GM12878 (cell line): Measurements from ENCODE around the gene CYP27A1. TPM values are rescaled to one million over a fixed set of nuclear protein-coding genes. Genes with fewer than 3 reads are reported as not detected.

Experiments
- ATAC-seq: fragments of 200-7000 bp; cut with Tn5 transposase; 3 replicates; pipeline ENCODE4 v1.9.1; 2020; ENCODE audit warnings: mild to moderate bottlenecking, moderate library complexity
- BruUV-seq: library from RNA; stranded (reverse); fragments of 400-500 nt; replicated peaks from 2 replicates; lab custom pipeline; 2021; lab: Mats Ljungman, UMichigan
- CTCF ChIA-PET: fragments of 300-600 bp; sonication (Branson Sonifier 250); formaldehyde crosslinking; extraction: SDS; loops from one replicate; lab custom pipeline; 2021; ENCODE audit warnings: inconsistent platforms; lab: Yijun Ruan, JAX
- POLR2A ChIA-PET: fragments of 350-600 bp; formaldehyde crosslinking; extraction: SDS; loops from one replicate; lab custom pipeline; 2021; ENCODE audit warnings: inconsistent platforms; lab: Charles Lee
- RAD21 ChIA-PET: fragments of 300-600 bp; sonication (Branson Sonifier 250); formaldehyde crosslinking; loops from one replicate; lab custom pipeline; 2023; ENCODE audit warnings: antibody characterized with exemption; ENCODE audit not compliant: unreplicated experiment; lab: Charles Lee
- SMC1A ChIA-PET: fragments of 300-600 bp; sonication (Branson Sonifier 250); formaldehyde crosslinking; loops from one replicate; lab custom pipeline; 2023; ENCODE audit not compliant: unreplicated experiment, uncharacterized antibody; lab: Charles Lee
- DNase-seq: peaks from one replicate; pipeline ENCODE4 v3.0.0-alpha.2; 2011; ENCODE audit warnings: low read depth, low spot score
- FAIRE-seq: peaks from 3 replicates; lab custom pipeline; 2011; peaks lifted over from hg19 to GRCh38; lab: Jason Lieb, UNC
- H2AFZ ChIP-seq: 2 replicates; pipeline ENCODE4 v1.6.0; 2011; ENCODE audit warnings: low read depth, low read length, control low read depth; ENCODE audit not compliant: control insufficient read depth
- H3K27ac ChIP-seq: 2 replicates; pipeline ENCODE4 v1.5.1; 2011; ENCODE audit warnings: control low read depth; ENCODE audit not compliant: control insufficient read depth, insufficient read depth
- H3K27me3 ChIP-seq, 2 experiments: replicated peaks in 1 of 2; 2 replicates each; pipeline versions ENCODE4 v1.6.0 to v1.6.1; 2011; ENCODE audit warnings: low read length in 1 of 2; ENCODE audit not compliant: control insufficient read depth in 2 of 2, insufficient read depth in 2 of 2
- H3K36me3 ChIP-seq, 2 experiments: 2 replicates each; pipeline ENCODE4 v1.5.1; 2011; ENCODE audit warnings: low read length in 1 of 2; ENCODE audit not compliant: control insufficient read depth in 2 of 2, insufficient read depth in 2 of 2
- H3K4me1 ChIP-seq: 2 replicates; pipeline ENCODE4 v1.6.1; 2011; ENCODE audit warnings: mild to moderate bottlenecking, low read length, moderate library complexity, mixed read lengths; ENCODE audit not compliant: control insufficient read depth, insufficient read depth
- H3K4me2 ChIP-seq: 2 replicates; pipeline ENCODE4 v1.6.0; 2011; ENCODE audit warnings: control low read depth; ENCODE audit not compliant: control insufficient read depth, insufficient read depth
- H3K4me3 ChIP-seq: fragments of 200-600 bp; sonication (generic); 2 replicates; pipeline ENCODE4 v1.5.1; 2016
- H3K79me2 ChIP-seq: 2 replicates; pipeline ENCODE4 v1.6.0; 2011; ENCODE audit warnings: low read length; ENCODE audit not compliant: control insufficient read depth, insufficient read depth
- H3K9ac ChIP-seq: 2 replicates; pipeline ENCODE4 v1.8.0; 2011; ENCODE audit warnings: low read length, control low read depth, mixed read lengths; ENCODE audit not compliant: control insufficient read depth, insufficient read depth
- H3K9me3 ChIP-seq: replicated peaks from 3 replicates; pipeline ENCODE4 v1.5.1; 2011; ENCODE audit warnings: mild to moderate bottlenecking, low read length; ENCODE audit not compliant: control insufficient read depth, insufficient read depth
- H4K20me1 ChIP-seq: 2 replicates; pipeline ENCODE4 v1.6.0; 2011; ENCODE audit not compliant: control insufficient read depth, insufficient read depth
- CHD4 ChIP-seq: fragments of 200-600 bp; sonication (generic); IDR thresholded peaks from 2 replicates; pipeline ENCODE4 v1.6.1; 2016; ENCODE audit warnings: mild to moderate bottlenecking
- ETV6 ChIP-seq, 2 experiments: fragments of 450-650 bp in 1 of 2; IDR thresholded peaks in 1 of 2; conservative IDR thresholded peaks in 1 of 2; 2 replicates each; pipeline ENCODE4 v1.6.1; 2014; ENCODE audit warnings: antibody characterized with exemption in 1 of 2, borderline replicate concordance in 1 of 2, low read depth in 1 of 2, mild to moderate bottlenecking in 1 of 2, moderate library complexity in 1 of 2
- FOS ChIP-seq: IDR thresholded peaks from 3 replicates; pipeline ENCODE4 v1.6.1; 2011; ENCODE audit warnings: borderline replicate concordance; ENCODE audit not compliant: insufficient read length; ENCODE audit errors: extremely low read depth
- GABPA ChIP-seq: IDR thresholded peaks from 2 replicates; pipeline ENCODE4 v1.6.1; 2014; ENCODE audit warnings: antibody characterized with exemption, low read depth, mild to moderate bottlenecking, inconsistent platforms
- MEF2A ChIP-seq: IDR thresholded peaks from 2 replicates; pipeline ENCODE4 v1.6.1; 2011; ENCODE audit warnings: low read depth, mild to moderate bottlenecking, low read length, moderate library complexity; ENCODE audit not compliant: insufficient read depth
- NFXL1 ChIP-seq: fragments of 450-650 bp; IDR thresholded peaks from 2 replicates; pipeline ENCODE4 v1.6.1; 2017; ENCODE audit warnings: antibody characterized with exemption, mild to moderate bottlenecking, borderline replicate concordance
- NRF1 ChIP-seq: conservative IDR thresholded peaks from 2 replicates; pipeline ENCODE4 v1.6.1; 2011; ENCODE audit warnings: mild to moderate bottlenecking, low read depth, low read length, improper control_type of control experiment
- RB1 ChIP-seq: fragments of 450-650 bp; formaldehyde crosslinking; IDR thresholded peaks from 2 replicates; pipeline ENCODE4 v1.6.1; 2017; ENCODE audit warnings: mild to moderate bottlenecking, borderline replicate concordance
- RUNX3 ChIP-seq: IDR thresholded peaks from 2 replicates; pipeline ENCODE4 v1.6.1; 2012; ENCODE audit warnings: low read length, inconsistent platforms
- SIX5 ChIP-seq: IDR thresholded peaks from 2 replicates; pipeline ENCODE4 v1.6.1; 2011; ENCODE audit warnings: mild to moderate bottlenecking, low read depth, low read length, moderate library complexity; ENCODE audit not compliant: severe bottlenecking
- SUZ12 ChIP-seq: fragments of 200-600 bp; sonication (generic); IDR thresholded peaks from one replicate; pipeline ENCODE4 v1.6.1; 2018; ENCODE audit warnings: antibody characterized with exemption, mild to moderate bottlenecking; ENCODE audit not compliant: unreplicated experiment
- ZBED1 ChIP-seq: IDR thresholded peaks from 2 replicates; pipeline ENCODE4 v1.6.1; 2016; ENCODE audit warnings: borderline replicate concordance
- ZNF217 ChIP-seq: fragments of 450-650 bp; IDR thresholded peaks from 2 replicates; pipeline ENCODE4 v1.6.1; 2017; ENCODE audit warnings: antibody characterized with exemption, mild to moderate bottlenecking
- WGBS: methylation state at CpG from one replicate; pipeline ENCODE4 v1.1.6; 2016; ENCODE audit warnings: low lambda C conversion rate; ENCODE audit not compliant: insufficient replicate concordance, insufficient coverage; ENCODE audit errors: missing lambda C conversion rate; 5-methylcytosine and 5-hydroxymethylcytosine counted together
- in situ Hi-C: fragments of 300-500 bp; cut with MboI; formaldehyde crosslinking; loops from 9 replicates; pipeline ENCODE4 v1.14.3; 2018; ENCODE audit warnings: mixed read lengths
- intact Hi-C: fragments of 100-400 bp; cut with micrococcal nuclease; formaldehyde crosslinking; loops from one replicate; pipeline ENCODE4 v1.14.2; 2022; ENCODE audit not compliant: unreplicated experiment
- polyA plus RNA-seq, 11 experiments: library from polyadenylated mRNA; depleted of rRNA in 4 of 11; unstranded in 6 of 11; stranded (reverse) in 5 of 11; fragments of >200 nt; fragmentation: Nextera tagmentation in 4 of 11; fragmentation: Illumina TruSeq in 1 of 11; extraction: Ambion mirVana in 4 of 11; extraction: Trizol in 1 of 11; gene quantifications; 1 replicate in 1 of 11; 2 replicates in 10 of 11; pipeline versions ENCODE4 v1.2.1 to v1.2.3, GENCODE V29; 2011 to 2016; ENCODE audit warnings: inconsistent platforms in 2 of 11, missing spikeins in 2 of 11, low read depth in 1 of 11
- total RNA-seq, 4 experiments: library from RNA; depleted of rRNA in 3 of 4; stranded (reverse); fragments of >200 nt in 3 of 4; fragmentation: Illumina TruSeq in 1 of 4; extraction: Trizol in 1 of 4; gene quantifications; 2 replicates each; pipeline versions ENCODE4 v1.2.1 to v1.2.3, GENCODE V29; 2013 to 2021
- TF ChIP-seq, protein P1 (sequence below): fragments of 450-650 bp; IDR thresholded peaks from 2 replicates; pipeline ENCODE4 v1.6.1; 2017; ENCODE audit warnings: low read depth, mild to moderate bottlenecking, moderate library complexity
- TF ChIP-seq, protein P2 (sequence below): IDR thresholded peaks from 2 replicates; pipeline ENCODE4 v1.6.1; 2012; ENCODE audit warnings: low read length, inconsistent platforms
- TF ChIP-seq, protein P3 (sequence below): fragments of 450-650 bp; formaldehyde crosslinking; IDR thresholded peaks from 2 replicates; pipeline ENCODE4 v1.4.0; 2020; ENCODE audit warnings: mild to moderate bottlenecking, moderate library complexity

CYP27A1 gene
- total and polyA plus RNA-seq, 10 of the 15 experiments (the other 5 are each of a cell fraction or from before 2014, with no cell fraction given): 0.11 to 0.72 (median 0.18) TPM; not detected in 2

DNA sequence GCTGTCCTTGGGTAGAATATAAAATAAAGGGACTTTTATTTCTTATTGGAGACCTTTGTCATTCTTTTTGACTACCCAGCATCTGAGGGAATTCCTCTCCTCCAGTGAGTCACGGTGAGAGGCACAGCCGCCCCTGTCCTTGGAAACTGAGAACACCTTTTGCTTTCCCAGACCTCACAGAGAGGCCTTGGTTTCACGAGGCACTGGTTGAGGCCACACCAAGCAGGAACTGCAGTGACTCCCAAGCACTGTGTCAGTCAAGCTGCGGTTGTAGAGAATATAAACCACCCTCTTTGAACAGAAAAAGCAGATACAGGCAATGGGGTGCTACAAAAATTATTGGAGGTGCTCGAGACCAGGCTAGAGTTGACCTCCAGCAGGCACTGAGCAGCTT, 33.3 kb downstream of the CYP27A1 start (continued):
- TF ChIP-seq, protein P1, sequence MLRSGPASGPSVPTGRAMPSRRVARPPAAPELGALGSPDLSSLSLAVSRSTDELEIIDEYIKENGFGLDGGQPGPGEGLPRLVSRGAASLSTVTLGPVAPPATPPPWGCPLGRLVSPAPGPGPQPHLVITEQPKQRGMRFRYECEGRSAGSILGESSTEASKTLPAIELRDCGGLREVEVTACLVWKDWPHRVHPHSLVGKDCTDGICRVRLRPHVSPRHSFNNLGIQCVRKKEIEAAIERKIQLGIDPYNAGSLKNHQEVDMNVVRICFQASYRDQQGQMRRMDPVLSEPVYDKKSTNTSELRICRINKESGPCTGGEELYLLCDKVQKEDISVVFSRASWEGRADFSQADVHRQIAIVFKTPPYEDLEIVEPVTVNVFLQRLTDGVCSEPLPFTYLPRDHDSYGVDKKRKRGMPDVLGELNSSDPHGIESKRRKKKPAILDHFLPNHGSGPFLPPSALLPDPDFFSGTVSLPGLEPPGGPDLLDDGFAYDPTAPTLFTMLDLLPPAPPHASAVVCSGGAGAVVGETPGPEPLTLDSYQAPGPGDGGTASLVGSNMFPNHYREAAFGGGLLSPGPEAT: no peak
- TF ChIP-seq CHD4: no peak
- no peak for TF ChIP-seq MEF2A

DNA sequence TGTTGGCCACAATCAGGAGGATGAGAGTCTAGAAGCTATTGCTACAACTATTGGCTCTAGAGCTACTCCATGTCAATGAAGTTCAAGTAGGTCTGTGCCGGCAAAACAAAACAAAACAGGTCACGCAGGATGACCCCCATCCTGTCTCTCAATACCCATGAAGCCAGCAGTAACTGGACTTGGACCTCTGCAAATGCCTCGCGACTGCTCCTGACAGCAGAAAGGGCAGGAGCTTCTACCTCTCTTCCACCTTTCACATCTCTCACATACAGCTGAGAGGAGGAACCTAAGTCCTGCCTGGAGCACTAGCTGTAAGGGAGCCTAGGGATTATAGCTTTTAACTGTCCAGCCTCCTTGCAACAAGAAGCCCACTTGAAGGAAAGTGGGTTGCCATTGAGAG, 33.7 kb downstream of the CYP27A1 start:
- Histone ChIP-seq H3K4me2 (no peak overlapping the region), H4K20me1 (no peaks in the 10 kb centered on the region), H2AFZ (no peak overlapping the region), H3K36me3 (no peaks in the 10 kb centered on the region), H3K79me2 (no peaks in the 10 kb centered on the region), H3K27me3 (no peaks in the 10 kb centered on the region; a peak in 1 of 4 replicates), H3K27ac (no peak overlapping the region), H3K9ac (no peak overlapping the region), H3K4me3 (no peak overlapping the region), H3K4me1 (no peaks in the 10 kb centered on the region), H3K9me3 (no peaks in the 10 kb centered on the region)
- ATAC-seq (no peak), FAIRE-seq (no peak), DNase-seq (no peak)
- RAD21 ChIA-PET: interaction anchor here (0.9 kb wide), 1 partner anchor 59 kb away, joined by 3 read pairs; no protein-coding TSS in a partner anchor
- 91% methylated on average over 4 of the region's 4 CpGs for WGBS
- SMC1A ChIA-PET: no interaction called here
- in situ Hi-C loops: no loop called here
- CTCF ChIA-PET: interaction anchor here (0.8 kb wide), 1 partner anchor 13 kb away, joined by 3 read pairs; no protein-coding TSS in a partner anchor
- POLR2A ChIA-PET: no interaction called here
- BruUV-seq: no TSS peak
- intact Hi-C loops: no loop called here
- TF ChIP-seq, protein P2, sequence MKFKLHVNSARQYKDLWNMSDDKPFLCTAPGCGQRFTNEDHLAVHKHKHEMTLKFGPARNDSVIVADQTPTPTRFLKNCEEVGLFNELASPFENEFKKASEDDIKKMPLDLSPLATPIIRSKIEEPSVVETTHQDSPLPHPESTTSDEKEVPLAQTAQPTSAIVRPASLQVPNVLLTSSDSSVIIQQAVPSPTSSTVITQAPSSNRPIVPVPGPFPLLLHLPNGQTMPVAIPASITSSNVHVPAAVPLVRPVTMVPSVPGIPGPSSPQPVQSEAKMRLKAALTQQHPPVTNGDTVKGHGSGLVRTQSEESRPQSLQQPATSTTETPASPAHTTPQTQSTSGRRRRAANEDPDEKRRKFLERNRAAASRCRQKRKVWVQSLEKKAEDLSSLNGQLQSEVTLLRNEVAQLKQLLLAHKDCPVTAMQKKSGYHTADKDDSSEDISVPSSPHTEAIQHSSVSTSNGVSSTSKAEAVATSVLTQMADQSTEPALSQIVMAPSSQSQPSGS: no peak
- TF ChIP-seq NRF1 (no peak), ZBED1 (no peak), RUNX3 (no peak), FOS (no peak), SIX5 (no peak), ZNF217 (no peak), NFXL1 (no peak), ETV6 (conservative IDR thresholded peaks at IDR 0.05 in 1 of 2, IDR thresholded peaks at IDR 0.05 in 1 of 2; ENCODE audit: borderline replicate concordance in 1 of 2, low read depth in 1 of 2) (no peak), GABPA (no peak), SUZ12 (no peak), RB1 (no peak)
- TF ChIP-seq, protein P3, sequence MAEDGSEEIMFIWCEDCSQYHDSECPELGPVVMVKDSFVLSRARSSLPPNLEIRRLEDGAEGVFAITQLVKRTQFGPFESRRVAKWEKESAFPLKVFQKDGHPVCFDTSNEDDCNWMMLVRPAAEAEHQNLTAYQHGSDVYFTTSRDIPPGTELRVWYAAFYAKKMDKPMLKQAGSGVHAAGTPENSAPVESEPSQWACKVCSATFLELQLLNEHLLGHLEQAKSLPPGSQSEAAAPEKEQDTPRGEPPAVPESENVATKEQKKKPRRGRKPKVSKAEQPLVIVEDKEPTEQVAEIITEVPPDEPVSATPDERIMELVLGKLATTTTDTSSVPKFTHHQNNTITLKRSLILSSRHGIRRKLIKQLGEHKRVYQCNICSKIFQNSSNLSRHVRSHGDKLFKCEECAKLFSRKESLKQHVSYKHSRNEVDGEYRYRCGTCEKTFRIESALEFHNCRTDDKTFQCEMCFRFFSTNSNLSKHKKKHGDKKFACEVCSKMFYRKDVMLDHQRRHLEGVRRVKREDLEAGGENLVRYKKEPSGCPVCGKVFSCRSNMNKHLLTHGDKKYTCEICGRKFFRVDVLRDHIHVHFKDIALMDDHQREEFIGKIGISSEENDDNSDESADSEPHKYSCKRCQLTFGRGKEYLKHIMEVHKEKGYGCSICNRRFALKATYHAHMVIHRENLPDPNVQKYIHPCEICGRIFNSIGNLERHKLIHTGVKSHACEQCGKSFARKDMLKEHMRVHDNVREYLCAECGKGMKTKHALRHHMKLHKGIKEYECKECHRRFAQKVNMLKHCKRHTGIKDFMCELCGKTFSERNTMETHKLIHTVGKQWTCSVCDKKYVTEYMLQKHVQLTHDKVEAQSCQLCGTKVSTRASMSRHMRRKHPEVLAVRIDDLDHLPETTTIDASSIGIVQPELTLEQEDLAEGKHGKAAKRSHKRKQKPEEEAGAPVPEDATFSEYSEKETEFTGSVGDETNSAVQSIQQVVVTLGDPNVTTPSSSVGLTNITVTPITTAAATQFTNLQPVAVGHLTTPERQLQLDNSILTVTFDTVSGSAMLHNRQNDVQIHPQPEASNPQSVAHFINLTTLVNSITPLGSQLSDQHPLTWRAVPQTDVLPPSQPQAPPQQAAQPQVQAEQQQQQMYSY: no peak
